Hepatocyte (in vitro differentiated cells): ENCODE data around the gene RNF166. TPM values are rescaled to one million over a fixed set of nuclear protein-coding genes. Genes with fewer than 3 reads are reported as not detected.
"Not testable (repeated sequence)": the region's sequence is repeated elsewhere in the genome, so short reads cannot be mapped to it uniquely, and the experiment has no call there.

Experiments
- DNase-seq: peaks from one replicate; pipeline ENCODE4 v3.0.0-alpha.2; 2016; ENCODE audit warnings: low spot score
- H2AFZ ChIP-seq: fragments of 200-600 bp; sonication (generic); 2 replicates; pipeline ENCODE4 v1.6.0; 2016; ENCODE audit warnings: antibody characterized with exemption, mild to moderate bottlenecking
- H3K27ac ChIP-seq: fragments of 200-600 bp; sonication (generic); 2 replicates; pipeline ENCODE4 v1.5.1; 2016; ENCODE audit warnings: mild to moderate bottlenecking
- H3K27me3 ChIP-seq: fragments of 200-600 bp; sonication (generic); 2 replicates; pipeline ENCODE4 v1.6.1; 2016
- H3K36me3 ChIP-seq: fragments of 200-600 bp; sonication (generic); replicated peaks from 2 replicates; pipeline ENCODE4 v1.5.1; 2016; ENCODE audit warnings: low read depth; ENCODE audit not compliant: insufficient read depth
- H3K4me1 ChIP-seq: fragments of 200-600 bp; sonication (generic); 2 replicates; pipeline ENCODE4 v1.5.1; 2016; ENCODE audit warnings: mild to moderate bottlenecking, moderate library complexity; ENCODE audit not compliant: insufficient read depth
- H3K4me2 ChIP-seq: fragments of 200-600 bp; sonication (generic); 2 replicates; pipeline ENCODE4 v1.6.0; 2016
- H3K4me3 ChIP-seq: fragments of 200-600 bp; sonication (generic); 2 replicates; pipeline ENCODE4 v1.5.1; 2016; ENCODE audit warnings: mild to moderate bottlenecking
- H3K79me2 ChIP-seq: fragments of 200-600 bp; sonication (generic); 2 replicates; pipeline ENCODE4 v1.6.0; 2017; ENCODE audit warnings: mild to moderate bottlenecking
- H3K9me2 ChIP-seq: fragments of 200-600 bp; sonication (generic); replicated peaks from 2 replicates; pipeline ENCODE4 v1.6.0; 2017; ENCODE audit warnings: mild to moderate bottlenecking; ENCODE audit not compliant: insufficient read depth
- H3K9me3 ChIP-seq: fragments of 200-600 bp; sonication (generic); 2 replicates; pipeline ENCODE4 v1.5.1; 2016; ENCODE audit warnings: low read depth, mild to moderate bottlenecking
- H4K20me1 ChIP-seq: fragments of 200-600 bp; sonication (generic); 2 replicates; pipeline ENCODE4 v1.6.0; 2016; ENCODE audit warnings: mild to moderate bottlenecking; ENCODE audit not compliant: insufficient read depth, poor library complexity, severe bottlenecking
- EZH2 ChIP-seq: fragments of 200-600 bp; sonication (generic); IDR thresholded peaks from 2 replicates; pipeline ENCODE4 v1.6.1; 2016; ENCODE audit warnings: antibody characterized with exemption, mild to moderate bottlenecking, borderline replicate concordance
- EZH2phosphoT487 ChIP-seq: fragments of 200-600 bp; sonication (generic); IDR thresholded peaks from one replicate; pipeline ENCODE4 v1.6.1; 2018; ENCODE audit warnings: antibody characterized with exemption, mild to moderate bottlenecking, low read depth, moderate library complexity; ENCODE audit not compliant: unreplicated experiment, severe bottlenecking
- WGBS: methylation state at CpG from one replicate; pipeline ENCODE4 v1.1.6; 2016; ENCODE audit warnings: low lambda C conversion rate; ENCODE audit errors: missing lambda C conversion rate; 5-methylcytosine and 5-hydroxymethylcytosine counted together
- polyA plus RNA-seq: library from polyadenylated mRNA; unstranded; fragments of >200 nt; fragmentation: Nextera tagmentation; extraction: Ambion mirVana; gene quantifications from 2 replicates; pipeline ENCODE4 v1.2.1, GENCODE V29; 2016
- total RNA-seq: library from RNA; depleted of rRNA; stranded (reverse); fragments of >200 nt; gene quantifications from 2 replicates; pipeline ENCODE4 v1.2.3, GENCODE V29; 2014
- TF ChIP-seq, protein P1 (sequence below): fragments of 200-600 bp; sonication (generic); IDR thresholded peaks from 2 replicates; pipeline ENCODE4 v1.5.1; 2016; ENCODE audit warnings: antibody characterized with exemption, mild to moderate bottlenecking; ENCODE audit not compliant: poor library complexity

Gene RNF166
- total and polyA plus RNA-seq, 2 experiments from 2014 or later: 10.1 to 16.8 TPM

DNA sequence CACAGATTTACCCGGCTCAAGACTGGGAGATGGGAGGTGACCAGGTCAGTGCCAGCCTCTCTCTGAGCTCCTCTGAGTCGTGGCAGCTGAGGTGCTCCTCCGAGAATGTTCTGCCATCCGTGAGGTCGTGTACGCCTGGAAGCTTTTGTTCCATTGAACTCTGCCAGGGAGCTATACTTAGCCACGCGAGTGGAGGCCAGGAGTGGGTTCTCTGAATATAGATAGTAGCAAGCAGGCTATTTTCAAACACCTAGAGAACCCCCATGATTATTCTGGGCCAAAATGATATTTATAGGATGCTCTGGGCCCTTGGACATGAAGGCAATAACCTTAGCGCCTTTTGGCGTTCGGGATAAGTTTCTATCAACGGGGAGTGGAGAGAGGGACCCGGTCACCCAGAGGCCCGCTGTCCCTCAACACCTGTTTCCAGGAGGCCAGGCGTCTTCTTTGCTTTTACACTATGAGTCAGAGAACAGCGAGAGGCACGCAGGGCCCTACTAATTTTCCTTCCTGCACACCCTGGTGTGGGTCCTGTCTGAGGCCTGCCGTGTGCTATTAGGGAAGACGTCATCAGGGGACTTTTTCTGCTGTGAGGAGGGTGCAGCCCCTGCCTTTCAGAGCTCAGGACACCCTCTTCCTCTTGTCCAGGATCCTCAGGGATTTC, 32.4 kb downstream of the RNF166 start:
- no peak for DNase-seq
- WGBS: 95% methylated on average over 19 of the region's 19 CpGs
- H3K9me3 ChIP-seq: no peaks in the 10 kb centered on the region

DNA sequence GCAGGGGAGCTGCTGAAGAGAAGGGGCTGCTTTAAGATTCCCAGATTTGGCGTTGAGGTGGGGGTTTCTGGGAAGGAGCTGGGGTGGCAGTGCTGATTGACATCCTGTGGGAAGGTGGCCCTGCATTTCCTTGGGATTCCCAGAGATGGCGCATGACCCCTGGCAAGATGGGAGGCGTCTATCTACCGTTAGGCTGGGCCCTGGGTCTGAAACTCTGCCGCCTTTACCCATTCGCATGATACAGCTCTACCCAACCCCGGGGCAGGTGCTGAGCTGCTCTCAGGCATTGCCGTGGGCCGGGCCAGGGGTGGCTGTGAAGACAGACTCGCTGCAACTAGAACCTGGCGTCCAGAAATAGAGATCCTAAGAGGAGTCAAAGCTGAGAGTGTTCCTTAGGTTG, 33.4 kb downstream of the RNF166 start:
- H3K4me1 ChIP-seq: no peaks in the 10 kb centered on the region
- no peak overlapping the region for H3K27ac ChIP-seq
- H3K9me3 ChIP-seq: no peaks in the 10 kb centered on the region
- H3K27me3 ChIP-seq: no peaks in the 10 kb centered on the region
- no peaks in the 10 kb centered on the region for H4K20me1 ChIP-seq
- 48% methylated on average over 11 of the region's 11 CpGs for WGBS
- no peak overlapping the region for H2AFZ ChIP-seq
- no peak overlapping the region for H3K4me3 ChIP-seq
- no peaks in the 10 kb centered on the region for H3K36me3 ChIP-seq
- H3K9me2 ChIP-seq: no peaks in the 10 kb centered on the region
- TF ChIP-seq EZH2phosphoT487 (no peak), EZH2 (no peak)
- TF ChIP-seq, protein P1, sequence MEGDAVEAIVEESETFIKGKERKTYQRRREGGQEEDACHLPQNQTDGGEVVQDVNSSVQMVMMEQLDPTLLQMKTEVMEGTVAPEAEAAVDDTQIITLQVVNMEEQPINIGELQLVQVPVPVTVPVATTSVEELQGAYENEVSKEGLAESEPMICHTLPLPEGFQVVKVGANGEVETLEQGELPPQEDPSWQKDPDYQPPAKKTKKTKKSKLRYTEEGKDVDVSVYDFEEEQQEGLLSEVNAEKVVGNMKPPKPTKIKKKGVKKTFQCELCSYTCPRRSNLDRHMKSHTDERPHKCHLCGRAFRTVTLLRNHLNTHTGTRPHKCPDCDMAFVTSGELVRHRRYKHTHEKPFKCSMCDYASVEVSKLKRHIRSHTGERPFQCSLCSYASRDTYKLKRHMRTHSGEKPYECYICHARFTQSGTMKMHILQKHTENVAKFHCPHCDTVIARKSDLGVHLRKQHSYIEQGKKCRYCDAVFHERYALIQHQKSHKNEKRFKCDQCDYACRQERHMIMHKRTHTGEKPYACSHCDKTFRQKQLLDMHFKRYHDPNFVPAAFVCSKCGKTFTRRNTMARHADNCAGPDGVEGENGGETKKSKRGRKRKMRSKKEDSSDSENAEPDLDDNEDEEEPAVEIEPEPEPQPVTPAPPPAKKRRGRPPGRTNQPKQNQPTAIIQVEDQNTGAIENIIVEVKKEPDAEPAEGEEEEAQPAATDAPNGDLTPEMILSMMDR: peak; percentile 10
- H3K4me2 ChIP-seq: no peak overlapping the region
- DNase-seq: no peak
- no peaks in the 10 kb centered on the region for H3K79me2 ChIP-seq

More for the DNA sequence above, 32.4 kb downstream of the RNF166 start:
- H3K9me2 ChIP-seq: no peaks in the 10 kb centered on the region
- TF ChIP-seq, protein P1: no peak
- TF ChIP-seq EZH2: no peak
- TF ChIP-seq EZH2phosphoT487: no peak
- H3K36me3 ChIP-seq: no peaks in the 10 kb centered on the region
- no peaks in the 10 kb centered on the region for H4K20me1 ChIP-seq
- H3K27me3 ChIP-seq: no peaks in the 10 kb centered on the region
- no peak overlapping the region for H3K27ac ChIP-seq
- no peaks in the 10 kb centered on the region for H3K79me2 ChIP-seq
- H3K4me1 ChIP-seq: no peaks in the 10 kb centered on the region
- no peak overlapping the region for H3K4me3 ChIP-seq
- no peak overlapping the region for H3K4me2 ChIP-seq
- no peak overlapping the region for H2AFZ ChIP-seq

DNA sequence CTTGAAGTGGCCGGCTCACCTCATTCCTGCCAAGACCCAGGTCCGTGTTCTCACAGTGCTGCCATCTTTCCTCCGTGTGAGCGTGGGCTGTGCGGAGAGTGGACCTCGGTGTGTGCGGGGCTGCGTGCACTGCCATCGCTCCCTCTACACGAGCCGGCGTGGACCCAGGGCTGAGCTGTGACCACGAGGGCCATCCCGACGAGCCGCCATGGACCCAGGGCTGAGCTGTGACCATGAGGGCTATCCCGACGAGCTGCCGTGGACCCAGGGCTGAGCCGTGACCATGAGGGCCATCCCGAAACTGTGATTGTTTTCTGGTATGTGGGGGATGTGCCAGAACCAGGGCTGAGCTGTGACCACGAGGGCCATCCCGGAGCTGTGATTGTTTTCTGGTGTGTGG, 34.4 kb downstream of the RNF166 start:
- H3K27ac ChIP-seq: no peak overlapping the region
- no peak overlapping the region for H3K4me3 ChIP-seq
- H2AFZ ChIP-seq: no peak overlapping the region
- TF ChIP-seq EZH2phosphoT487: no peak
- TF ChIP-seq EZH2: no peak
- TF ChIP-seq, protein P1: no peak
- H3K4me1 ChIP-seq: no peaks in the 10 kb centered on the region
- no peak overlapping the region for H3K4me2 ChIP-seq
- no peaks in the 10 kb centered on the region for H3K79me2 ChIP-seq
- no peaks in the 10 kb centered on the region for H4K20me1 ChIP-seq
- WGBS: 94% methylated on average over 23 of the region's 23 CpGs
- no peaks in the 10 kb centered on the region for H3K9me2 ChIP-seq
- no peaks in the 10 kb centered on the region for H3K36me3 ChIP-seq
- H3K27me3 ChIP-seq: no peaks in the 10 kb centered on the region
- H3K9me3 ChIP-seq: no peaks in the 10 kb centered on the region
- no peak for DNase-seq

GRCh38 chr16:88669980-88670379, 36.2 kb downstream of the RNF166 start:
- Histone ChIP-seq H3K27ac (no peak overlapping the region), H3K27me3 (no peaks in the 10 kb centered on the region), H2AFZ (no peak overlapping the region), H3K4me3 (no peak overlapping the region), H3K9me3 (no peaks in the 10 kb centered on the region), H3K9me2 (no peaks in the 10 kb centered on the region), H4K20me1 (no peaks in the 10 kb centered on the region), H3K79me2 (peaks cover 6% of the 10 kb centered on the region), H3K4me1 (no peaks in the 10 kb centered on the region), H3K36me3 (no peaks in the 10 kb centered on the region), H3K4me2 (no peak overlapping the region)
- WGBS: 87% methylated on average over 10 of the region's 10 CpGs
- no peak for TF ChIP-seq EZH2phosphoT487
- TF ChIP-seq, protein P1: no peak
- TF ChIP-seq EZH2: no peak
- DNase-seq: no peak

GRCh38 chr16:88669493-88669892, 36.7 kb downstream of the RNF166 start:
- not testable (repeated sequence) for H3K9me3 ChIP-seq, H3K36me3 ChIP-seq, H3K27ac ChIP-seq, H4K20me1 ChIP-seq, H3K4me2 ChIP-seq, H2AFZ ChIP-seq, H3K27me3 ChIP-seq, H3K4me1 ChIP-seq, H3K4me3 ChIP-seq, DNase-seq, H3K9me2 ChIP-seq
- 95% methylated on average over 8 of the region's 8 CpGs for WGBS
- H3K79me2 ChIP-seq: peaks cover 11% of the 10 kb centered on the region
